GM06990 (cell line): ENCODE data around the gene NRBP1.

Experiments
- DNase-seq: peaks from one replicate; pipeline ENCODE4 v3.0.0-alpha.2; 2011; ENCODE audit not compliant: insufficient read length; ENCODE audit errors: extremely low read depth
- H3K27me3 ChIP-seq: replicated peaks from 2 replicates; pipeline ENCODE4 v1.6.0; 2011; ENCODE audit warnings: low read length; ENCODE audit not compliant: control insufficient read depth, insufficient read depth
- H3K36me3 ChIP-seq: 2 replicates; pipeline ENCODE4 v1.5.1; 2011; ENCODE audit warnings: low read length; ENCODE audit not compliant: control insufficient read depth, insufficient read depth
- H3K4me3 ChIP-seq: replicated peaks from 2 replicates; pipeline ENCODE4 v1.5.1; 2011; ENCODE audit warnings: low read depth, mild to moderate bottlenecking, control low read depth, low read length
- TF ChIP-seq, protein P1 (sequence below): IDR thresholded peaks from 2 replicates; pipeline ENCODE4 v1.5.1; 2011; ENCODE audit warnings: low read length, control low read depth, mild to moderate bottlenecking, inconsistent platforms; ENCODE audit not compliant: insufficient read depth, poor library complexity, severe bottlenecking

Gene NRBP1

DNA sequence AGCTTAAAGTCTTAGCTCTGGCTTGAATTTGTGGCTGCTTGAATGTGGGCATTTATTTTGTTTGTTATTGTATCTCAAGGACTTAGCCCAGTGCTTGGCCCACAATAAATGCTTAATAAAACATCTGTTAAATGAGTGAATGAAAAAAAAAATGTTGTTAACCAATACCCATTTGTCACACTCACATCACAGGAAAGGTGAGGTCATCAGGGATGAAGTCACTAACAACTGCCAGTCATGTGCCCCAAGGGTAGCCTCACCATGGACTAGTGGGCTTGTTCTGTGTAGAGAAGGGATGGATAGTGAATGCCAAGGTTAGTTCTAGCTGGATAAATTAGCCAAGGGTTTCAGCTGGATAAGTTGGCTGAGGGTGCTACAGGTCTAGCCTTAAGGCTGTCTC lies 3.0 kb downstream of the NRBP1 start:
- Histone ChIP-seq H3K27me3 (no peaks in the 10 kb centered on the region), H3K4me3 (no peak overlapping the region), H3K36me3 (peaks cover 18% of the 10 kb centered on the region)
- no peak for DNase-seq
- TF ChIP-seq, protein P1, sequence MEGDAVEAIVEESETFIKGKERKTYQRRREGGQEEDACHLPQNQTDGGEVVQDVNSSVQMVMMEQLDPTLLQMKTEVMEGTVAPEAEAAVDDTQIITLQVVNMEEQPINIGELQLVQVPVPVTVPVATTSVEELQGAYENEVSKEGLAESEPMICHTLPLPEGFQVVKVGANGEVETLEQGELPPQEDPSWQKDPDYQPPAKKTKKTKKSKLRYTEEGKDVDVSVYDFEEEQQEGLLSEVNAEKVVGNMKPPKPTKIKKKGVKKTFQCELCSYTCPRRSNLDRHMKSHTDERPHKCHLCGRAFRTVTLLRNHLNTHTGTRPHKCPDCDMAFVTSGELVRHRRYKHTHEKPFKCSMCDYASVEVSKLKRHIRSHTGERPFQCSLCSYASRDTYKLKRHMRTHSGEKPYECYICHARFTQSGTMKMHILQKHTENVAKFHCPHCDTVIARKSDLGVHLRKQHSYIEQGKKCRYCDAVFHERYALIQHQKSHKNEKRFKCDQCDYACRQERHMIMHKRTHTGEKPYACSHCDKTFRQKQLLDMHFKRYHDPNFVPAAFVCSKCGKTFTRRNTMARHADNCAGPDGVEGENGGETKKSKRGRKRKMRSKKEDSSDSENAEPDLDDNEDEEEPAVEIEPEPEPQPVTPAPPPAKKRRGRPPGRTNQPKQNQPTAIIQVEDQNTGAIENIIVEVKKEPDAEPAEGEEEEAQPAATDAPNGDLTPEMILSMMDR, result no peak

DNA sequence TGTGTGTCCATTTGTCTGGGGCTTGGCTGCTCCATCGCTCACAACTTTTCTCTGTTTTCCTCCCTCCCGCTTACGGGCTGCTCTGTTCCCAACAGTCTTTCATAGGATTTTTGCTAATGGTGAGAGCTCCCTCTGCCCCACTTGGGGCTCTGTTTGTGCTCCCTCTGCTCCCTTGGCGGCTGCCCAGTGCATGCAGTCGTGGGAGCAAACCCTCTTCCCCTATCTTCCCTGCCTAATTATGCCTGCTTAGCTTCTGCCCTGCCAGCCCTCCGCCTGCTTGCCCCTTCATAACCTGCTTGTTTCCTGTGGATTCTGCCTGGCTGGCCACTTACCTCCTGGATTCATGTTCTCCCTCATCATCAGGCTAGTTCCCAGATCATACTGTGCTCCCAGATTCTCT lies 7.2 kb downstream of the NRBP1 start:
- TF ChIP-seq, protein P1, result no peak
- no peak for DNase-seq
- peaks cover 31% of the 10 kb centered on the region for H3K36me3 ChIP-seq
- H3K4me3 ChIP-seq, result no peak overlapping the region
- no peaks in the 10 kb centered on the region for H3K27me3 ChIP-seq

DNA sequence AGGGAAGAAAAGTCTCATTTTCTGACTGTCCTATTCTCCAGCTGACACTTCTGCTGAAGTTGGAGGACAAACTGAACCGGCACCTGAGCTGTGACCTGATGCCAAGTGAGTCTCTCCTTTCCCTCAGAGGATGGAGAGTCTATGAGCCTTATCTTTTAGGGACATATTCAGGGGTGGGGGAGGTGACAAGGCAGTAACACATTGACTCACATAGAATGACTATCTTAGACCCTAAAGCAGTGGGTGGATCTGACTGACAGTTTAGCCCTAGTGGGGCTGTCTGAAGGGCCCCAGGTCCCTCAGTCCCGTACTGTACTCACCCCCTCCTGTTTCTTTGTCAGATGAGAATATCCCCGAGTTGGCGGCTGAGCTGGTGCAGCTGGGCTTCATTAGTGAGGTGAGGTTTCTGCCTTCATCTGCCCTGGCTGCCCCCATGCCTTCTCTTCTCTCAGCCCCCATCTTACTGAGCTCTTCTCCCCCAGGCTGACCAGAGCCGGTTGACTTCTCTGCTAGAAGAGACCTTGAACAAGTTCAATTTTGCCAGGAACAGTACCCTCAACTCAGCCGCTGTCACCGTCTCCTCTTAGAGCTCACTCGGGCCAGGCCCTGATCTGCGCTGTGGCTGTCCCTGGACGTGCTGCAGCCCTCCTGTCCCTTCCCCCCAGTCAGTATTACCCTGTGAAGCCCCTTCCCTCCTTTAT lies 12.9 kb downstream of the NRBP1 start:
- peaks cover 40% of the 10 kb centered on the region for H3K36me3 ChIP-seq

DNA sequence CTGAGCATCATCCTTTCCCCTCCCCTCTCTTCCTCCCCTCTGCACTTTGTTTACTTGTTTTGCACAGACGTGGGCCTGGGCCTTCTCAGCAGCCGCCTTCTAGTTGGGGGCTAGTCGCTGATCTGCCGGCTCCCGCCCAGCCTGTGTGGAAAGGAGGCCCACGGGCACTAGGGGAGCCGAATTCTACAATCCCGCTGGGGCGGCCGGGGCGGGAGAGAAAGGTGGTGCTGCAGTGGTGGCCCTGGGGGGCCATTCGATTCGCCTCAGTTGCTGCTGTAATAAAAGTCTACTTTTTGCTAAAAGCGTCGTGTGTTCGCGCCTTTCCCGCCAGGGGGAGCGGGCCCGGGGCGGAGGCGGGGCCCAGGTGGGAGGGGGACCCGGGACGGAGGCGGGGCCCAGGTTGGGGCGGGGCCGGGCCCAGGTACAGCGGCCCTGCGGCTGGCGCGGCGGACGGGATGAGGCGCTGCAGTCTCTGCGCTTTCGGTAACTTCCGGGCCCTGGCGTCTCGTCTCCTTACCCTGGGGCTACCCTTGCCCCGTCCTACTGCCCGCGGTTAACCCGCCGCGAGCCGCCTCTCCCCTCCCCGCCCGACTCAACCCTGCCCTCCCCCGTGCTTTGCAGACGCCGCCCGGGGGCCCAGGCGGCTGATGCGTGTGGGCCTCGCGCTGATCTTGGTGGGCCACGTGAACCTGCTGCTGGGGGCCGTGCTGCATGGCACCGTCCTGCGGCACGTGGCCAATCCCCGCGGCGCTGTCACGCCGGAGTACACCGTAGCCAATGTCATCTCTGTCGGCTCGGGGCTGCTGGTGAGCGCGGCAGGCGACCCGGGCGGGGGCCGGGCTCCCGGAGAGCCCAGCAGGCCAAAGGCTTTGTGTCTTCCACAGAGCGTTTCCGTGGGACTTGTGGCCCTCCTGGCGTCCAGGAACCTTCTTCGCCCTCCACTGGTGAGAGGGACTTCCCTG lies 13.8 kb downstream of the NRBP1 start, which contains the start of gene KRTCAP3:
KRTCAP3 (plus strand) TSS at position 424 of the 962 bp plus-strand sequence; CDS start at position 456, 32 bp downstream.
- peak; percentile 41 for DNase-seq
- TF ChIP-seq, protein P1, result no peak
- Histone ChIP-seq H3K36me3 (peaks cover 35% of the 10 kb centered on the region), H3K4me3 (no peak within 1 kb of the TSS), H3K27me3 (no peaks in the 10 kb centered on the region)

More for the DNA sequence above, 12.9 kb downstream of the NRBP1 start:
- no peak overlapping the region for H3K4me3 ChIP-seq
- TF ChIP-seq, protein P1, result no peak
- no peak for DNase-seq
- no peaks in the 10 kb centered on the region for H3K27me3 ChIP-seq

DNA sequence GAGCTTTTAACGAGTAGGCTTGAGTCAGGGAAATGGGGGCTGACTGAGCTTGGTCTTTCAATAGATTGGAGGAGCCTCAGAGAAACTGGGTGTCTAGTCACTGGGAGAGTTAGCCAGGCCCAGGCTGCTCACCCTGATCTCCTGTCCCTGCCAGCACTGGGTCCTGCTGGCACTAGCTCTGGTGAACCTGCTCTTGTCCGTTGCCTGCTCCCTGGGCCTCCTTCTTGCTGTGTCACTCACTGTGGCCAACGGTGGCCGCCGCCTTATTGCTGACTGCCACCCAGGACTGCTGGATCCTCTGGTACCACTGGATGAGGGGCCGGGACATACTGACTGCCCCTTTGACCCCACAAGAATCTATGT lies 14.5 kb downstream of the NRBP1 start:
- no peak for DNase-seq
- Histone ChIP-seq H3K4me3 (no peak overlapping the region), H3K36me3 (peaks cover 34% of the 10 kb centered on the region), H3K27me3 (no peaks in the 10 kb centered on the region)
- TF ChIP-seq, protein P1, result no peak
